ENCODE results near the gene SLX4IP. TPM values are rescaled to one million over a fixed set of nuclear protein-coding genes. Genes with fewer than 3 reads are reported as not detected.

The SLX4IP gene
- total RNA-seq, 6 experiments from 2014 or later = 4.1 to 4.8 (median 4.5) TPM

GRCh38 chr20:10463622-10464021 lies 28.5 kb downstream of the SLX4IP start:
- no peak overlapping the region for H3K27ac Mint-ChIP-seq
- TF ChIP-seq, protein P1, sequence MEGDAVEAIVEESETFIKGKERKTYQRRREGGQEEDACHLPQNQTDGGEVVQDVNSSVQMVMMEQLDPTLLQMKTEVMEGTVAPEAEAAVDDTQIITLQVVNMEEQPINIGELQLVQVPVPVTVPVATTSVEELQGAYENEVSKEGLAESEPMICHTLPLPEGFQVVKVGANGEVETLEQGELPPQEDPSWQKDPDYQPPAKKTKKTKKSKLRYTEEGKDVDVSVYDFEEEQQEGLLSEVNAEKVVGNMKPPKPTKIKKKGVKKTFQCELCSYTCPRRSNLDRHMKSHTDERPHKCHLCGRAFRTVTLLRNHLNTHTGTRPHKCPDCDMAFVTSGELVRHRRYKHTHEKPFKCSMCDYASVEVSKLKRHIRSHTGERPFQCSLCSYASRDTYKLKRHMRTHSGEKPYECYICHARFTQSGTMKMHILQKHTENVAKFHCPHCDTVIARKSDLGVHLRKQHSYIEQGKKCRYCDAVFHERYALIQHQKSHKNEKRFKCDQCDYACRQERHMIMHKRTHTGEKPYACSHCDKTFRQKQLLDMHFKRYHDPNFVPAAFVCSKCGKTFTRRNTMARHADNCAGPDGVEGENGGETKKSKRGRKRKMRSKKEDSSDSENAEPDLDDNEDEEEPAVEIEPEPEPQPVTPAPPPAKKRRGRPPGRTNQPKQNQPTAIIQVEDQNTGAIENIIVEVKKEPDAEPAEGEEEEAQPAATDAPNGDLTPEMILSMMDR (IDR thresholded peaks at IDR 0.05) = no peak
- no peak overlapping the region for H3K4me3 Mint-ChIP-seq
- no peaks in the 10 kb centered on the region for H3K27me3 Mint-ChIP-seq (ENCODE audit: insufficient read depth)
- peaks cover 28% of the 10 kb centered on the region for H3K4me1 Mint-ChIP-seq (ENCODE audit: low read depth)
- DNase-seq = no peak
- no peaks in the 10 kb centered on the region for H3K9me3 Mint-ChIP-seq
- peaks cover 23% of the 10 kb centered on the region for H3K36me3 Mint-ChIP-seq (ENCODE audit: low read depth)

GRCh38 chr20:10465135-10465534 lies 30.0 kb downstream of the SLX4IP start:
- Mint-ChIP-seq H3K9me3 (no peaks in the 10 kb centered on the region), H3K4me3 (no peak overlapping the region), H3K27ac (no peak overlapping the region), H3K4me1 (ENCODE audit: low read depth) (peaks cover 37% of the 10 kb centered on the region), H3K36me3 (ENCODE audit: low read depth) (peaks cover 14% of the 10 kb centered on the region), H3K27me3 (ENCODE audit: insufficient read depth) (no peaks in the 10 kb centered on the region)
- TF ChIP-seq, protein P1 (IDR thresholded peaks at IDR 0.05) = no peak
- no peak for DNase-seq

DNA sequence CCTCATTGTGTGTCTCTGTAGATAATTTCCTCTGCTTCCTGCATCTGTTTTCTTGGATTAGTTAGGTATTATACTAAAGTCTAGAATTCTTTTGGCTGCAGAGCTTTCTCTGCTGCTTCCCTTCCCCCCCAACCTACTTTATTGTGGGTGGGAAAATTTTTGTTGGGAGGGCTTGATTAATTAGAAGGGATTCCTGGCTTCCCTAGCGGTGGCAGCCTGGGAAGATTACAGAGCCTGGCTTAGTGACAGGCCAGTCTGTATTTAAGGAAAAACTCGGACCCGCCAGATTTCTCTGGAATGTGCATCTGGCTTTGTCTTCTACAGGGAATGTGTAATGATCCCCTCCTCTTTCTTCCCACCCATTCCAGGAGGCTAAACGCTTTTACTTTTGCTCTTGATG lies 31.2 kb downstream of the SLX4IP start:
- H3K36me3 Mint-ChIP-seq (ENCODE audit: low read depth) = peaks cover 10% of the 10 kb centered on the region; the same call in 1 of the 2 replicates
- TF ChIP-seq, protein P1 (IDR thresholded peaks at IDR 0.05) = no peak
- peaks cover 40% of the 10 kb centered on the region for H3K4me1 Mint-ChIP-seq (ENCODE audit: low read depth)
- H3K9me3 Mint-ChIP-seq = no peaks in the 10 kb centered on the region
- no peak for DNase-seq
- H3K4me3 Mint-ChIP-seq = no peak overlapping the region
- H3K27me3 Mint-ChIP-seq (ENCODE audit: insufficient read depth) = no peaks in the 10 kb centered on the region
- H3K27ac Mint-ChIP-seq = no peak overlapping the region

DNA sequence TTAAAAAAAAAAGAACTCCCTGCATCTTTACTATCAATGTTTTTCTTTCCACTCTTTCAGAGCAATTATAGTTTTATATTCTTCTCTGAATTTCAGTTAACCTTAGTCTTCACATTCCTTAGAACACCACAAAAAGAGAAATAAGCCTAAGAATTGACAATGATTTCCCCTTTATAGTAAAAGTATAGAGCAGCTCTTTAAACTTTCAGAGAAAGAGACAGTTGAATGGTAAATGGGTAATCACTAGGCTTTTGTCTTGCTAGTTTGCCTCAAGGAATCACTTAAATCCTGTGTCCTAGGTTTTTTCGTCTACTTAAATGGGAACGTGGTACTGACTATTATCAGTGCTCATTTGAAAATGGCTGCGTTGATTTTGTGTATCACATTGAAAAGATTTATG lies 31.8 kb downstream of the SLX4IP start:
- TF ChIP-seq, protein P1 (IDR thresholded peaks at IDR 0.05) = no peak
- Mint-ChIP-seq H3K9me3 (no peaks in the 10 kb centered on the region), H3K4me3 (no peak overlapping the region), H3K27ac (no peak overlapping the region), H3K27me3 (ENCODE audit: insufficient read depth) (no peaks in the 10 kb centered on the region), H3K4me1 (ENCODE audit: low read depth) (peaks cover 40% of the 10 kb centered on the region), H3K36me3 (ENCODE audit: low read depth) (peaks cover 10% of the 10 kb centered on the region; the same call in 1 of the 2 replicates)
- no peak for DNase-seq

- TF ChIP-seq, protein P1 (IDR thresholded peaks at IDR 0.05) = no peak
- no peaks in the 10 kb centered on the region for H3K9me3 Mint-ChIP-seq
- no peak overlapping the region for H3K4me3 Mint-ChIP-seq
- no peaks in the 10 kb centered on the region for H3K27me3 Mint-ChIP-seq (ENCODE audit: insufficient read depth)
- H3K27ac Mint-ChIP-seq = peak overlapping the region; percentile 50; the same call in 1 of the 2 replicates
- H3K36me3 Mint-ChIP-seq (ENCODE audit: low read depth) = peaks cover 10% of the 10 kb centered on the region; the same call in 1 of the 2 replicates
- H3K4me1 Mint-ChIP-seq (ENCODE audit: low read depth) = peaks cover 31% of the 10 kb centered on the region
- DNase-seq = peak; percentile 24
Observed at GRCh38 chr20:10467681-10468339, 32.7 kb downstream of the SLX4IP start.

Measured in HFFc6 (cell line).